SK-N-SH (cell line): ENCODE data around the gene ULK1. TPM values are rescaled to one million over a fixed set of nuclear protein-coding genes. Genes with fewer than 3 reads are reported as not detected.

ENCODE experiments used
- CTCF ChIA-PET: fragments of 300-600, 350-600 bp; formaldehyde crosslinking; extraction: SDS; loops from one replicate; lab custom pipeline; 2021; lab: Yijun Ruan, JAX
- POLR2A ChIA-PET: fragments of 350-600 bp; sonication (Branson Sonifier 250); formaldehyde crosslinking; extraction: SDS; loops from one replicate; lab custom pipeline; 2020; ENCODE audit warnings: antibody characterized with exemption, inconsistent platforms; lab: Yijun Ruan, JAX
- DNase-seq: peaks from one replicate; pipeline ENCODE4 v3.0.0; 2012
- H2AFZ ChIP-seq: fragments of 200-600 bp; sonication (generic); 2 replicates; pipeline ENCODE4 v1.8.1; 2016; ENCODE audit warnings: antibody characterized with exemption, mild to moderate bottlenecking, low read depth
- H3F3A ChIP-seq: fragments of 200-600 bp; sonication (generic); replicated peaks from 2 replicates; pipeline ENCODE3; 2016; ENCODE audit warnings: antibody characterized with exemption, mild to moderate bottlenecking; ENCODE audit not compliant: insufficient read depth
- H3K27ac ChIP-seq, 2 experiments: fragments of 200-500 bp in 1 of 2; fragments of 200-600 bp in 1 of 2; sonication (Bioruptor generic) in 1 of 2; sonication (generic), shearing (Covaris generic) in 1 of 2; 2 replicates each; pipeline versions ENCODE4 v1.5.1 to v1.6.1; 2014 to 2016; ENCODE audit warnings: low read depth in 2 of 2, inconsistent platforms in 1 of 2, low read length in 1 of 2, mild to moderate bottlenecking in 1 of 2, mixed read lengths in 1 of 2
- H3K27me3 ChIP-seq: fragments of 200-600 bp; sonication (generic), shearing (Covaris generic); 2 replicates; pipeline ENCODE4 v1.6.1; 2016; ENCODE audit warnings: mixed run types; ENCODE audit not compliant: insufficient read depth
- H3K36me3 ChIP-seq, 2 experiments: fragments of 200-500 bp in 1 of 2; fragments of 200-600 bp in 1 of 2; sonication (Bioruptor generic) in 1 of 2; sonication (generic) in 1 of 2; replicated peaks in 1 of 2; 2 replicates each; pipeline versions ENCODE3 to v1.5.1; 2014 to 2016; ENCODE audit warnings: low read length in 1 of 2, mild to moderate bottlenecking in 1 of 2; ENCODE audit not compliant: insufficient read depth in 2 of 2, control insufficient read depth in 1 of 2
- H3K4me1 ChIP-seq, 2 experiments: fragments of 200-500 bp in 1 of 2; fragments of 200-600 bp in 1 of 2; sonication (Bioruptor generic) in 1 of 2; sonication (generic), shearing (Covaris generic) in 1 of 2; 2 replicates each; pipeline versions ENCODE4 v1.5.1 to v1.6.1; 2014 to 2016; ENCODE audit warnings: low read depth in 1 of 2, low read length in 1 of 2, mixed run types in 1 of 2; ENCODE audit not compliant: insufficient read depth in 2 of 2, control insufficient read depth in 1 of 2
- H3K4me2 ChIP-seq: fragments of 200-600 bp; sonication (generic), shearing (Covaris generic); 2 replicates; pipeline ENCODE4 v1.6.1; 2017; ENCODE audit warnings: mixed run types
- H3K4me3 ChIP-seq, 2 experiments: fragments of 200-500 bp in 1 of 2; fragments of 200-600 bp in 1 of 2; sonication (Bioruptor generic) in 1 of 2; sonication (generic), shearing (Covaris generic) in 1 of 2; 2 replicates each; pipeline versions ENCODE4 v1.5.1 to v1.8.1; 2014 to 2016; ENCODE audit warnings: low read depth in 2 of 2, inconsistent platforms in 1 of 2, low read length in 1 of 2, mild to moderate bottlenecking in 1 of 2, mixed read lengths in 1 of 2, moderate library complexity in 1 of 2
- H3K79me2 ChIP-seq: fragments of 200-600 bp; sonication (generic); 2 replicates; pipeline ENCODE4 v1.8.1; 2017; ENCODE audit warnings: mild to moderate bottlenecking; ENCODE audit not compliant: insufficient read depth
- H3K9ac ChIP-seq: fragments of 200-600 bp; sonication (generic); 2 replicates; pipeline ENCODE4 v1.6.1; 2017; ENCODE audit warnings: mixed run types
- H3K9me2 ChIP-seq: fragments of 200-600 bp; sonication (generic); 2 replicates; pipeline ENCODE4 v1.6.1; 2017; ENCODE audit warnings: mixed run types
- H3K9me3 ChIP-seq: fragments of 200-600 bp; sonication (generic); 2 replicates; pipeline ENCODE4 v1.6.1; 2017; ENCODE audit warnings: mixed run types, mild to moderate bottlenecking, moderate library complexity
- H4K20me1 ChIP-seq: fragments of 200-600 bp; sonication (generic); 2 replicates; pipeline ENCODE4 v1.6.1; 2017; ENCODE audit warnings: mild to moderate bottlenecking, mixed run types; ENCODE audit not compliant: insufficient read depth
- CHD2 ChIP-seq: fragments of 150-350 bp; IDR thresholded peaks from 2 replicates; pipeline ENCODE4 v1.6.1; 2018; ENCODE audit warnings: low read length; ENCODE audit not compliant: partially characterized antibody
- CTCF ChIP-seq: fragments of 200-600 bp; sonication (generic); IDR thresholded peaks from 2 replicates; pipeline ENCODE4 v1.6.1; 2017; ENCODE audit warnings: antibody characterized with exemption, mild to moderate bottlenecking, moderate library complexity
- ELF1 ChIP-seq: IDR thresholded peaks from 2 replicates; pipeline ENCODE4 v1.4.0; 2012
- EP300 ChIP-seq, 2 experiments: IDR thresholded peaks; 2 replicates each; pipeline versions ENCODE4 v1.4.0 to v1.6.1; 2012; ENCODE audit warnings: borderline replicate concordance in 1 of 2, low read depth in 1 of 2, low read length in 1 of 2
- EZH2phosphoT487 ChIP-seq: fragments of 200-600 bp; sonication (generic); IDR thresholded peaks from 2 replicates; pipeline ENCODE4 v1.6.1; 2017; ENCODE audit warnings: low read depth, mixed run types, mild to moderate bottlenecking, antibody characterized with exemption, moderate library complexity, borderline replicate concordance
- FOSL2 ChIP-seq: IDR thresholded peaks from 2 replicates; pipeline ENCODE4 v1.4.0; 2012; ENCODE audit warnings: low read depth, mild to moderate bottlenecking, moderate library complexity, borderline replicate concordance
- MXI1 ChIP-seq: IDR thresholded peaks from 2 replicates; pipeline ENCODE4 v1.6.1; 2012; ENCODE audit warnings: mild to moderate bottlenecking, low read depth, low read length, improper control_type of control experiment
- NFIC ChIP-seq: IDR thresholded peaks from 2 replicates; pipeline ENCODE4 v1.4.0; 2012; ENCODE audit warnings: borderline replicate concordance
- PBX3 ChIP-seq: IDR thresholded peaks from 2 replicates; pipeline ENCODE4; 2012
- RAD21 ChIP-seq: IDR thresholded peaks from 2 replicates; pipeline ENCODE4 v1.6.1; 2012; ENCODE audit warnings: mild to moderate bottlenecking, low read length
- RCOR1 ChIP-seq: fragments of 150-350 bp; IDR thresholded peaks from 2 replicates; pipeline ENCODE4 v1.6.1; 2017; ENCODE audit warnings: antibody characterized with exemption, low read length
- REST ChIP-seq: IDR thresholded peaks from 2 replicates; pipeline ENCODE4 v1.6.1; 2012; ENCODE audit warnings: mild to moderate bottlenecking, low read depth, low read length, moderate library complexity
- SIN3A ChIP-seq: IDR thresholded peaks from 2 replicates; pipeline ENCODE4 v1.6.1; 2012; ENCODE audit warnings: low read depth, mild to moderate bottlenecking, low read length, moderate library complexity, borderline replicate concordance
- SMC3 ChIP-seq: IDR thresholded peaks from 2 replicates; pipeline ENCODE4 v1.6.1; 2012; ENCODE audit warnings: low read depth, low read length, improper control_type of control experiment
- TAF1 ChIP-seq: IDR thresholded peaks from 2 replicates; pipeline ENCODE4 v1.6.1; 2012; ENCODE audit warnings: low read depth, mild to moderate bottlenecking, low read length, moderate library complexity, borderline replicate concordance
- TCF12 ChIP-seq: IDR thresholded peaks from 2 replicates; pipeline ENCODE4 v1.4.0; 2012
- TEAD4 ChIP-seq: IDR thresholded peaks from 2 replicates; pipeline ENCODE4 v1.4.0; 2012; ENCODE audit warnings: mild to moderate bottlenecking, borderline replicate concordance; ENCODE audit not compliant: insufficient read depth
- YY1 ChIP-seq: IDR thresholded peaks from 2 replicates; pipeline ENCODE4 v1.4.0; 2012; ENCODE audit warnings: low read depth, mild to moderate bottlenecking
- WGBS: methylation state at CpG from one replicate; pipeline ENCODE4 v1.1.6; 2017; ENCODE audit warnings: low lambda C conversion rate; 5-methylcytosine and 5-hydroxymethylcytosine counted together
- polyA plus RNA-seq, 3 experiments: library from polyadenylated mRNA; depleted of rRNA; stranded (reverse); fragments of >200 nt; gene quantifications; 2 replicates each; pipeline ENCODE4 v1.2.3, GENCODE V29; 2012

Gene ULK1
- polyA plus RNA-seq, 1 of the 3 experiments (the other 2 are of a cell fraction), result 10.7 TPM

- H3F3A ChIP-seq, result no peaks in the 10 kb centered on the region
- TF ChIP-seq NFIC (no peak), YY1 (no peak), TAF1 (no peak), PBX3 (no peak), SMC3 (no peak), EP300 (IDR thresholded peaks at IDR 0.05; ENCODE audit: borderline replicate concordance in 1 of 2, low read depth in 1 of 2, low read length in 1 of 2) (no peak), CTCF (no peak), TEAD4 (no peak), CHD2 (no peak), EZH2phosphoT487 (no peak), REST (no peak), MXI1 (no peak), ELF1 (no peak), TCF12 (no peak), FOSL2 (no peak), RAD21 (no peak), RCOR1 (no peak), SIN3A (no peak)
- H4K20me1 ChIP-seq, result no peaks in the 10 kb centered on the region
- 82% methylated on average over 15 of the region's 16 CpGs for WGBS
- H3K9me3 ChIP-seq, result no peaks in the 10 kb centered on the region
- no peak overlapping the region for H2AFZ ChIP-seq
- H3K36me3 ChIP-seq, result no peaks in the 10 kb centered on the region
- no peaks in the 10 kb centered on the region for H3K4me1 ChIP-seq
- ChIA-PET POLR2A (interaction anchor here (1.4 kb wide), 1 partner anchor 10 kb away, joined by 3 read pairs; no protein-coding TSS in a partner anchor), CTCF (interaction anchor here (0.7 to 1.1 kb wide), 2 partner anchors 10 to 47 kb away, joined by 3 read pairs; no protein-coding TSS in a partner anchor)
- H3K4me2 ChIP-seq, result no peak overlapping the region
- no peaks in the 10 kb centered on the region for H3K79me2 ChIP-seq
- no peak for DNase-seq
- H3K4me3 ChIP-seq, result no peak overlapping the region
- H3K9ac ChIP-seq, result no peak overlapping the region
- no peak overlapping the region for H3K27ac ChIP-seq
- H3K27me3 ChIP-seq, result no peaks in the 10 kb centered on the region; the same call in 1 of the 2 replicates
- H3K9me2 ChIP-seq, result no peaks in the 10 kb centered on the region
These were observed 11.5 kb upstream of the ULK1 start for GRCh38 chr12:131882804-131883520.
